NCI-H1436 treated with DMSO at 0.1 percent for 48 hours (cell line): Measurements from ENCODE around the gene GPR176.
A peak's percentile ranks its signal among the peaks of the same experiment; 100 is the strongest.

Source experiments
- DNase-seq: peaks from one replicate; lab custom pipeline; 2025; lab: John Stamatoyannopoulos, UW

GPR176 gene

GRCh38 chr15:39889601-39890000, 30.5 kb downstream of the GPR176 start:
- DNase-seq: no peak

- no peak for DNase-seq
Measured at GRCh38 chr15:39888809-39889208, 31.3 kb downstream of the GPR176 start.

- DNase-seq: no peak
Measured at GRCh38 chr15:39888243-39888642, 31.8 kb downstream of the GPR176 start.

DNA sequence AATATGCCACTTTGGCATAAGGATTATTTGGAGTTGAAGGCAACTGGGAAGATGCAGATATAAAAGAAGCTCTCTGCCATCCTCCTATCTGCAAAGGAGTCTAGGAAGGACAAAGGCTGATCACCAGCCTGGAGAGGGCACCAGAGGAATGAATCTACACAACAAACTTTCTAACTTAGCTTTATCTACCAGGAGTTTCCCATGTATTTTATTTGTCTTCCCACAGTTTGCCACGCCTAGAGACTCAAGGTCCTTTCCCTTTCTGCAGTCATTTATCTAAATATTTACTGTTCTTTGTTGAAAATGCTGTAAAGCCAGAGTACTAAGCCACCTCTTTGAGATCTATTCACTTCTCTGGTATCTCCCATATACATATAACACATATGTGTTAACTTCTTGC, 32.2 kb downstream of the GPR176 start:
- DNase-seq: no peak

DNA sequence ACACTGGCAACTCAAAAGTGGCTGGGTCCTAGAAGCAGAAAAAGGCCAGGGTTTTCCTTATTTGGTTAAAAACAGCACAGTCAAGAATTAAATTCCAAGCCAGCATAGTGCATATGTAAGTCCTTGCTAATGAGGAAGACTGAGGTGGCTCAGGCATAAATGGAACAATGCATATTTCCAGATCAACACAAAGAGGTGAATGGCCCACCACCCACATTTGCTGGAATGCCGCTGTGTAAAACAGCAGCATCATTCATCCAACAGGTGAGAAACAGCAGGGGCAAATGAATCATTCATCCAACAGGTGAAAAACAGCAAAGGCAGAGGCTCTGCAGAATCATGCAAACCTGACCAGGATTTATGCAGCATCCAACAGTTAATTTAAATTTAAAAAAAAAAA, 32.9 kb downstream of the GPR176 start:
- no peak for DNase-seq

- DNase-seq: no peak
Measured at GRCh38 chr15:39886418-39886817, 33.6 kb downstream of the GPR176 start.

- no peak for DNase-seq
Measured at GRCh38 chr15:39885099-39885777, 34.8 kb downstream of the GPR176 start.

- DNase-seq: no peak
Measured at GRCh38 chr15:39884351-39884750, 35.7 kb downstream of the GPR176 start.

DNA sequence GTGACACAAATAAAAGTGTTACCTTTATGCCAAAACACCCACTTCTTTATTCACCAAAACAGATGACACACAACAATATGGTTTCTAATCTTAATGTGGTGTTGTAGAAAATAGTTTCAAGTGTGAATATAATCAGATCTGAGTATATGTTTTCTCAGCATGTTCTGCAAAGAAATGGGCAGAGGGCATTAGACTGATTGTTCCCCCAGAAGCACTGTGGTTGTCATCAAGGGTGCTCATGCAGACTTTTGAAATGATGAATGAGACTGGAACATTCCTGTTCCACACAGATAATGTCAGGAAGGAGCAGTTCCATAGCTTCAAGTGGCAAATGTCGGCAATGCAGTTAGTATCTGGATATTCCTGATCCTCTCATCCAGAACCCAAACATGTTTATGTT, 37.5 kb downstream of the GPR176 start:
- DNase-seq: no peak

DNA sequence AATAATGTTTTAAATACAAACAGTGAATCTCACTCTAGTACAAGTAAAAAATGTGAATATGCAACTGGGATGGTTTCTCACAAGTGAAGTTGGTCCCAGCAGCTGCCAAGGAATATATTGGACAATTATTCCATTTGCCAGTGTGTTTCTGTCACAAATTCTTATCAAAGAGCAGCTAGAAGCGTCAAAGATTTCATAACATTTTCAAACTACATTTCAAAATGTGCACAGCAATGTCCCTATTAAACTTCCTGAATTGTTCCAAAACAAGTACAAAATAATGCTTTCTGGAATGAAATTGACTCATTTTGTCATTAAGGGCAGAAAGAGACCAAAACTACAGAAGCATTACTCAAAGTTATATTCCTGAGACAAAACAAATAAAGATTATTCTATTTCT, 38.3 kb downstream of the GPR176 start:
- DNase-seq: no peak

DNA sequence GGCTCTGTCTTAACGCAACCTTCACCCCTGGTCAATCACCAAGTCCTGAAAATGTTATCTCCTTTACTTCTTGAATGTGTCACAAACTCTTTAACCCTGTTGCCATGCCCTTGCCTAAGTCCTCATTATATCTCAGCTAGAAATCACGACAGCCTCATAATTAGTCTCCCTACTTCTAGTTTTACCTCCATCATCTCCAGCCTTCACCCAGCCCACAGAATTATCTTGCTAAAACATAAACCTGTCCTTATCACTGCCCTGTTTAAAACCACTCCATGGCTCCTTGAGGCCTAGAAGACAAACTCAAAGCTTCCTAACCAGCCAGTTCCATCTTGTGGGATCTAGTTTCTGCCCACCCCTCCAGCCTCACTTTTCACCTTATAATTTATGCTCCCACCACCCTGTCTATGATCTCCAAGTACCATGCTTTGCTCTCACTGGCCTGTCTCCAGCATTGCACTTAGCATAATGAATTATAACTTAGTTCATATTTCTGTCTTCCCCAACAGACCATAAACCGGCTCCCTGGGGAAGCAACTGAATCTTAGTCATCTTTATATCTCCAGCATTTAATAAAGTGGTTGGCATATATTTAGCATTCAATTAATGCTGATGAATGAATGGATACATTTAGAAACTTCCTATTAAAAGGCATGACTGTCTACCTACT, 39.2 kb downstream of the GPR176 start:
- DNase-seq: no peak

DNA sequence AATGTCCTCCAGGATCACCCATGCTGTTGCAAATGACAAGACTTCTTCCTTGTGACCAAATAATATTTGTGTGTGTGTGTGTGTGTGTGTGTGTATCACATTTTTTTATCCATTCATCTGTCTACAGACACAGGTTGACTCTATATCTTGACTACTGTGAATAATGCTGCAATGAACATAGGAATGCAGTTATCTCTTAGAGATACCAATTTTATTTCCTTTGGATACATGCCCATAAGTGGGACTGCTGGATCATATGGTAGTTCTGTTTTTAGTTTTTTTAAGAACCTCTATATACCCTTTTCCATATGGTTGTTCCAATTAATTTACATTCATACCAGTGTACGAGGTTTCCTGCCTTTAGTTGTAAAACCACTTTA, 41.7 kb downstream of the GPR176 start:
- DNase-seq: no peak

DNA sequence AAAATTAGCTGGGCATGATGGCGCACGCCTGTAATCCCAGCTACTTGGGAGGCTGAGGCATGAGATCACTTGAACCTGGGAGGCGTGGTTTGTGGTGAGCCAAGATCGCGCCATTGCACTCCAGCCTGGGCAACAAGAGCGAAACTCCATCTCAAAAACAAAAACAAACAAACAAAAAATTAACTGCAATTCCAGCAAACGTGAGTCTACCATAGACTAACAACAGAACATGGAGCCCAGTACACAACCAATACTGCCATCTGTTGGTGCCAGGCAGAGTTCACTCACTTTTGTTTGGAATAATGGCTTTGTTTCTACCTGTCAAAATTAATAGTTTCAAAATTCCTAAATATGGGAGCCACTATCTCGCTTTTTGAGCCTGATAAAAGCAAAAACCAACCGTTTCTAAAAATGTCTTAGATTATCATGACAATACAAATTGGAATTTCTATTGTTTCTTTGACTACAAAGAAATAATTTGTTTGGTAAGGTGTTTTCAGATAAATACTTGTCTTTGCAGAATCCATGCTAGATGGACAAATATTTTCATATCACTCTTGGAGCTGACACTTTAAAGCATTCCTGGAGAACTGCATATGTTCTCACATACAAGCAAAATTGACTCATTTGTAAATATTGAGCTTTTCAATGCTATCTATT, 45.0 kb downstream of the GPR176 start:
- DNase-seq: peak; percentile 14

DNA sequence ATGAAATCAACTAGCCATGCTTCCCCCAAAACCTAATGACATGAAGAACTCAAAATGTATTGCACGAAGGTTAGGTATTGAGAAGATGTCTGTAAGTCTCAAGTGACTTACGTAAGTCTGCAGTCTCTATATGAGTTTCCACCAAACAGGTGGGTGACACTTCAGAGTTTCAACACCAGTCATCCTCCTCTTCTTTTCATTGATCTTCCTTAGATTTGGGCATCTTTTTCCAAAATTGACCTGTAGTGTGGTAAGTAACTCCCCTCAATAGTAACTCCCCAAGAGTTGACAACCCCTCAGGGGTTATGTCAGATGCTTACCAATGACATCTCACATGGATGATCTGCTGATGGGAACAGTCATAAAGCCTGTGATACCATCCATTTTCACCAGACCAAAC, 46.1 kb downstream of the GPR176 start:
- DNase-seq: no peak

- no peak for DNase-seq
Measured at GRCh38 chr15:39870537-39870936, 49.5 kb downstream of the GPR176 start.

DNA sequence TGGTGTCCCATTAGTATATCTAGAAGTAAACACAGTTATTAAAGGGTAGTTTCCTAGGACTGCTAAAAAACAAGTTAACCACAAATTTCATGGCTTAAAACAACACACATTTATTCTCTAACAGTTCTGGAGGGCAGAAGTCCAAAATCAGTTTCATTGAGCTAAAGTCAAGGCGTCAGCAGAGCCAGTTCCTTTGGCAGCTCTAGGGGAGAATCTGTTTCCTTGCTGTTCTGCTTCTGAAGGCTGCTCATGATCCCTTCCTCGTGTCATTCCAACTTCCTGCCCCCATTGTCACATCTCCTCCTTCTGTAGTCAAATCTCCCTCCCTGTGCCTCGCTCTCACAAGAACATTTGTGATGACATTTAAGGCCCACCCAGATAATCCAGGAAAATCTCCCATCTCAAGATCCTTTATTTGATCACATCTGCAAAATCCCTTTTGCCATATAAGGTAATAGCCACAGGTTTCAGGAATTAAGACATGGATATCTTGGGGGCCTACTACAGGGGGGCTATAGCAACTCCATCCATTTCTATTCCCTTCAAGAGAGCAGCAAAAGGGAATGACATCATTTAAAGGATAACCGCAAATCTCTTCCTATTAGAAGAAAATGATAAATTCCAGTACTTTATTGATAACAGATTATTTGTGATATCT, 50.1 kb downstream of the GPR176 start:
- DNase-seq: no peak

GRCh38 chr15:39869254-39869653, 50.8 kb downstream of the GPR176 start:
- peak; percentile 10 for DNase-seq

DNA sequence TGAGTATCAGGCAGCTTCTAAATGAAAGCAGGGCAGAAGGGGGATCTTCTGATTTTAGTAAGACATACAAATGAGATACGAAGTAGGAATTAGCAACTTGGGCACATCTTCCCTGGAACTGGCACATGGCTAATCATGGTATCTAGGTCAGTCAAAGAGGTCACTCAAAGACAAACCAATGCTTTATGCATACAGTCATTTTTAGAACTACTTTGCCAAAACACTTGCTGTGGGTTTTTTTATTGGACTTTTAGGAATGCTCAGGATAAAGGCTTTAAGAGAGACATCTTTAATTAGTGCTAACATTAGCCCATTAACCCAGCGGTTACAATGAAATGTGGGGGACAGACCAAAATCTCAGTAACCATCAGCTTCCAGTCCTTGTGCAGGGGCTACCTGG, 51.7 kb downstream of the GPR176 start:
- DNase-seq: no peak

- DNase-seq: no peak
Measured at GRCh38 chr15:39864116-39864515, 56.0 kb downstream of the GPR176 start.

DNA sequence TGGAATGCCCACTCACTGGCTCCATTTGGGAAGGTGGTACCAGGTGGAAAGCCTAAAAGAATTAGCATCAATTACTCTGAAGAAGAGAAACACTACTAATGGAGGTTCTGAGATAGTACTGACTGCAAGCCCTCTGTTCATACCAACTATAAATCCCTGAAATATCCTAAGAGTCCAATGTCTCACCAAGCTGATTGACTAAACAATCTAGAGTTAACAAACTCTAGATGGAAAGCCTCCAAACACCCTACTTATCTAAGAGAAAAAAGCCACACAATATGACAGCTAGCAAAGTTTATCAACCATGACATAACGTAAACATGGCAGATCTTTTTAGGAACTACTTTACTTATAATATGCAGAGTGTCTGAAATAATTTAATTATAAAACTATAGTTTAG, 59.2 kb downstream of the GPR176 start:
- DNase-seq: no peak

- DNase-seq: no peak
Measured at GRCh38 chr15:39860200-39860599, 59.9 kb downstream of the GPR176 start.

- no peak for DNase-seq
Measured at GRCh38 chr15:39859636-39860035, 60.4 kb downstream of the GPR176 start.

DNA sequence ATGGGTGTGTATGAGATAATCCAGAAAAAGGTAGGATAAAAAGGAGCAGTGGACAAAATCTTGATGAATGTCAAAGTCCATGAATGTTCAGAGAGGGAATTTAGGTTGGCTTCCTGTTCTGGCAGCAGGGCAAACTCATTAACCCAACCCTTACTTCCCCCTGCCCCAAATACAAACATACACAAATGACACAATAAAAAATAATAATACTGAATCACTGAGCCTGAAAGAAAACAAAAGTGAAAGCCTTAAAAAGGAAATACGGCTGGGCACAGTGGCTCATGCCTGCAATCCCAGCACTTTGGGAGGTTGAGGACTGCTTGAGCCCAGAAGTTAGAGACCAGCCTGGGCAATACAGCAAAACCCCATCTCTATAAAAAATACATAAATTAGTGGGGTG, 62.9 kb downstream of the GPR176 start:
- DNase-seq: no peak
